HUES48 (cell line): Measurements from ENCODE around the gene PSMB3.
"Not testable (repeated sequence)": the region's sequence is repeated elsewhere in the genome, so short reads cannot be mapped to it uniquely, and the experiment has no call there.

Source experiments
- H3K27ac ChIP-seq: one replicate; pipeline ENCODE4 v1.7.0; 2013; ENCODE audit warnings: low read depth, low read length, inconsistent platforms
- H3K27me3 ChIP-seq: 2 replicates; pipeline ENCODE4 v1.6.1; 2013; ENCODE audit warnings: mild to moderate bottlenecking, low read length; ENCODE audit not compliant: control insufficient read depth, insufficient read depth
- H3K36me3 ChIP-seq: 2 replicates; pipeline ENCODE4 v1.6.1; 2013; ENCODE audit warnings: low read length; ENCODE audit not compliant: control insufficient read depth, insufficient read depth
- H3K4me1 ChIP-seq: 2 replicates; pipeline ENCODE4 v1.6.1; 2013; ENCODE audit warnings: mild to moderate bottlenecking, low read length; ENCODE audit not compliant: control insufficient read depth, insufficient read depth
- H3K4me3 ChIP-seq: 2 replicates; pipeline ENCODE4 v1.5.1; 2013; ENCODE audit warnings: mild to moderate bottlenecking, low read depth, low read length
- H3K9ac ChIP-seq: 2 replicates; pipeline ENCODE4 v1.6.1; 2013; ENCODE audit warnings: mild to moderate bottlenecking, low read depth, low read length, moderate library complexity
- H3K9me3 ChIP-seq: 2 replicates; pipeline ENCODE4 v1.6.1; 2013; ENCODE audit warnings: low read length; ENCODE audit not compliant: control insufficient read depth, insufficient read depth

PSMB3 gene

GRCh38 chr17:38787999-38788398 is 35.5 kb downstream of the PSMB3 start:
- H3K27me3 ChIP-seq, H3K4me3 ChIP-seq, H3K27ac ChIP-seq, H3K9me3 ChIP-seq, H3K9ac ChIP-seq: not testable (repeated sequence)
- Histone ChIP-seq H3K36me3 (peaks cover 44% of the 10 kb centered on the region), H3K4me1 (peaks cover 11% of the 10 kb centered on the region)

GRCh38 chr17:38789185-38789584 is 36.6 kb downstream of the PSMB3 start:
- H3K27ac ChIP-seq, result peak overlapping the region; percentile 74
- no peaks in the 10 kb centered on the region for H3K9me3 ChIP-seq
- H3K36me3 ChIP-seq, result peaks cover 33% of the 10 kb centered on the region
- H3K9ac ChIP-seq, result no peak overlapping the region
- H3K27me3 ChIP-seq, result no peaks in the 10 kb centered on the region
- H3K4me1 ChIP-seq, result peaks cover 11% of the 10 kb centered on the region
- H3K4me3 ChIP-seq, result no peak overlapping the region

- H3K4me3 ChIP-seq, H3K9me3 ChIP-seq, H3K27ac ChIP-seq, H3K9ac ChIP-seq, H3K27me3 ChIP-seq: not testable (repeated sequence)
- peaks cover 24% of the 10 kb centered on the region for H3K36me3 ChIP-seq
- H3K4me1 ChIP-seq, result peaks cover 11% of the 10 kb centered on the region
Measured at GRCh38 chr17:38790148-38790707, 37.7 kb downstream of the PSMB3 start.

GRCh38 chr17:38791162-38791561 is 38.6 kb downstream of the PSMB3 start:
- H3K4me1 ChIP-seq, result peaks cover 11% of the 10 kb centered on the region
- no peaks in the 10 kb centered on the region for H3K9me3 ChIP-seq
- no peak overlapping the region for H3K9ac ChIP-seq
- no peak overlapping the region for H3K27ac ChIP-seq
- no peak overlapping the region for H3K4me3 ChIP-seq
- no peaks in the 10 kb centered on the region for H3K27me3 ChIP-seq
- peaks cover 21% of the 10 kb centered on the region for H3K36me3 ChIP-seq

- H3K9me3 ChIP-seq, result no peaks in the 10 kb centered on the region
- H3K9ac ChIP-seq, result no peak overlapping the region
- H3K27ac ChIP-seq, result no peak overlapping the region
- no peak overlapping the region for H3K4me3 ChIP-seq
- H3K36me3 ChIP-seq, result peaks cover 22% of the 10 kb centered on the region
- H3K4me1 ChIP-seq, result peaks cover 19% of the 10 kb centered on the region
- no peaks in the 10 kb centered on the region for H3K27me3 ChIP-seq
Measured at GRCh38 chr17:38794221-38794620, 41.7 kb downstream of the PSMB3 start.

GRCh38 chr17:38796451-38797157 is 44.1 kb downstream of the PSMB3 start:
- Histone ChIP-seq H3K9ac (no peak overlapping the region), H3K27me3 (no peaks in the 10 kb centered on the region), H3K4me3 (no peak overlapping the region), H3K4me1 (peaks cover 12% of the 10 kb centered on the region; the same call in 1 of the 2 replicates), H3K9me3 (no peaks in the 10 kb centered on the region), H3K27ac (no peak overlapping the region), H3K36me3 (peaks cover 27% of the 10 kb centered on the region)

GRCh38 chr17:38797158-38797490 is 44.6 kb downstream of the PSMB3 start:
- H3K9ac ChIP-seq, result no peak overlapping the region
- no peaks in the 10 kb centered on the region for H3K9me3 ChIP-seq
- peaks cover 31% of the 10 kb centered on the region for H3K36me3 ChIP-seq
- H3K27ac ChIP-seq, result no peak overlapping the region
- H3K27me3 ChIP-seq, result no peaks in the 10 kb centered on the region
- H3K4me1 ChIP-seq, result peaks cover 12% of the 10 kb centered on the region; the same call in 1 of the 2 replicates
- H3K4me3 ChIP-seq, result no peak overlapping the region

- Histone ChIP-seq H3K9ac (no peak overlapping the region), H3K4me3 (peak overlapping the region; percentile 84), H3K27ac (no peak overlapping the region)
Measured at GRCh38 chr17:38797828-38798227, 45.3 kb downstream of the PSMB3 start.

GRCh38 chr17:38798614-38799500 is 46.3 kb downstream of the PSMB3 start:
- peak overlapping the region; percentile 58; the same call in 1 of the 2 replicates for H3K9ac ChIP-seq
- H3K27me3 ChIP-seq, result no peaks in the 10 kb centered on the region
- H3K9me3 ChIP-seq, result no peaks in the 10 kb centered on the region
- H3K4me3 ChIP-seq, result peak overlapping the region; percentile 84
- peaks cover 38% of the 10 kb centered on the region for H3K36me3 ChIP-seq
- peaks cover 12% of the 10 kb centered on the region; the same call in 1 of the 2 replicates for H3K4me1 ChIP-seq
- peak overlapping the region; percentile 76 for H3K27ac ChIP-seq

More at GRCh38 chr17:38797828-38798227, 45.3 kb downstream of the PSMB3 start:
- Histone ChIP-seq H3K9me3 (no peaks in the 10 kb centered on the region), H3K36me3 (peaks cover 32% of the 10 kb centered on the region), H3K27me3 (no peaks in the 10 kb centered on the region), H3K4me1 (peaks cover 12% of the 10 kb centered on the region; the same call in 1 of the 2 replicates)

- Histone ChIP-seq H3K4me3 (peak within 1 kb of the TSS; percentile 84), H3K36me3 (peaks cover 43% of the 10 kb centered on the region), H3K9ac (peak within 1 kb of the TSS; percentile 97), H3K4me1 (peaks cover 12% of the 10 kb centered on the region; the same call in 1 of the 2 replicates), H3K27ac (peak within 1 kb of the TSS; percentile 99), H3K27me3 (no peaks in the 10 kb centered on the region), H3K9me3 (no peaks in the 10 kb centered on the region)
Measured at GRCh38 chr17:38799501-38800236, 47.1 kb downstream of the PSMB3 start, which contains the start of gene PIP4K2B. Gene PIP4K2B (minus strand): TSS chr17:38799556. CDS start chr17:38799424, 132 bp downstream.
